Measurements from ENCODE around the gene ZNF138.
"Not testable (repeated sequence)": the region's sequence is repeated elsewhere in the genome, so short reads cannot be mapped to it uniquely, and the experiment has no call there.

Gene ZNF138

GRCh38 chr7:64838051-64838450 is 43.8 kb downstream of the ZNF138 start:
- in situ Hi-C loops (cut with HindIII; ENCODE audit: low sequenced_read_pairs): not testable (repeated sequence)

GRCh38 chr7:64838691-64839090 is 44.5 kb downstream of the ZNF138 start:
- in situ Hi-C loops (cut with HindIII; ENCODE audit: low sequenced_read_pairs): no loop called here

- in situ Hi-C loops (cut with HindIII; ENCODE audit: low sequenced_read_pairs): no loop called here
These were observed 45.7 kb downstream of the ZNF138 start for GRCh38 chr7:64839910-64840309.

GRCh38 chr7:64849250-64849923 is 55.2 kb downstream of the ZNF138 start:
- in situ Hi-C loops (cut with HindIII; ENCODE audit: low sequenced_read_pairs): no loop called here

DNA sequence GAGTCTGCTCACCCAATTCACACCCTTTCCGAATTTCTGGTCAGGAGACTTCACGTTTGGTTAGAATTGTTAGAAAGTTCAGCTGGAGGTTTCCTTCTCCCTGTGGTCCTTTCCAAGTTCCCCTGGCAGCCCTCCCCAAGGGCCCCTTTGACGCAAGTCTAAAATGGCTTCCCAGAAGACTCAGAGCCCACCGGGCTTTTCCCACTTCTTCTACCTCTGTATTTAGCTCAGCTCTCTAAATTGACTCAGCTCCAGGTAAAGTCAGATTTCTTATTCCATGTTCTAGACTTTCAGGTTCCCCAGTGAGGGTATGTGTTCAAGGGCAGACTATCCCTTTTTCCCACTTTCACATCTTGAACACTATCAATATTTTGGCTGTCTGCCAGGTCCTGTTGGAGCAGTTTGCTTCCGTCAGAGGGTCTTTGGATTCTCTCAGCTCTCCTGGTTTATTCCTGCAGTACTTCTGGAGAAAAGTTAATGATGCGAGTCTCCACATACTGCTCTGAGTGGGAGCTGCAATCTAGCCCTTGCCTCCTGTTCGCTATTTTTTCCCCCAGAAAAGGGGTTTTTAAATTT is 55.8 kb downstream of the ZNF138 start:
- in situ Hi-C loops (cut with HindIII; ENCODE audit: low sequenced_read_pairs): no loop called here

GRCh38 chr7:64853679-64854078 is 59.5 kb downstream of the ZNF138 start:
- in situ Hi-C loops (cut with HindIII; ENCODE audit: low sequenced_read_pairs): no loop called here

GRCh38 chr7:64854969-64855368 is 60.7 kb downstream of the ZNF138 start:
- in situ Hi-C loops (cut with HindIII; ENCODE audit: low sequenced_read_pairs): no loop called here

GRCh38 chr7:64863021-64863420 is 68.8 kb downstream of the ZNF138 start:
- in situ Hi-C loops (cut with HindIII; ENCODE audit: low sequenced_read_pairs): no loop called here

DNA sequence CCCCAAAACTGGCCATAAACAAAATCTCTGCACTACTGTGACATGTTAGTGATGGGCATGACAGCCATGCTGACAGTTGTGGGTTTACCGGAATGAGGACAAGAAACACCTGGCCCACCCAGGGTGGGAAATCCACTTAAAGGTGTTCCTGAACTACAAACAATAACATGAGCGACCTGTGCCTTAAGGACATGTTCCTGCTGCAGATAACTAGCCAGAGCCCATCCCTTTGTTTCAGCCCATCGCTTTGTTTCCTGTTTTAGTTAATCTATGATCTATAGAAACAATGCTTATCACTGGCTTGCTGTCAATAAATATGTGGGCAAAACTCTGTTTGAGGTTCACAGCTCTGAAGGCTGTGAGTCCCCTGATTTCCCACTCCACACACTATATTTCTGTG is 69.3 kb downstream of the ZNF138 start:
- in situ Hi-C loops (cut with HindIII; ENCODE audit: low sequenced_read_pairs): not testable (repeated sequence)

DNA sequence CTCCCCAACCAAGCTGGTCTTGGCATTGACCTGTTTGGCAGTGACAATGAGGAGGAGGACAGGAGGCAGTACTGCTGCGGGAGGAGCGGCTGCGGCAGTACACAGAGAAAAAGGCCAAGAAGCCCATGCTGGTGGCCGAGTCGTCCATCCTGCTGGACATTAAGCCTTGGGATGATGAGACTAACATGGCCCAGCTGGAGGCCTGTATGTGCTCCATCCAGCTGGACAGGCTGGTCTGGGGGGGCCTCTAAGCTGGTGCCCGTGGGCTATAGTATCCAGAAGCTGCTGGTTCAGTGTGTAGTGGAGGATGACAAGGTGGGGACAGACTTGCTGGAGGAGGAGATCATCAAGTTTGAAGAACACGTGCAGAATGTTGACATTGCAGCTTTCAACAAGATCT is 69.7 kb downstream of the ZNF138 start:
- in situ Hi-C loops (cut with HindIII; ENCODE audit: low sequenced_read_pairs): no loop called here

GRCh38 chr7:64867863-64868440 is 73.7 kb downstream of the ZNF138 start:
- in situ Hi-C loops (cut with HindIII; ENCODE audit: low sequenced_read_pairs): no loop called here

- in situ Hi-C loops (cut with HindIII; ENCODE audit: low sequenced_read_pairs): no loop called here
These were observed 74.3 kb downstream of the ZNF138 start for GRCh38 chr7:64868499-64868898.

DNA sequence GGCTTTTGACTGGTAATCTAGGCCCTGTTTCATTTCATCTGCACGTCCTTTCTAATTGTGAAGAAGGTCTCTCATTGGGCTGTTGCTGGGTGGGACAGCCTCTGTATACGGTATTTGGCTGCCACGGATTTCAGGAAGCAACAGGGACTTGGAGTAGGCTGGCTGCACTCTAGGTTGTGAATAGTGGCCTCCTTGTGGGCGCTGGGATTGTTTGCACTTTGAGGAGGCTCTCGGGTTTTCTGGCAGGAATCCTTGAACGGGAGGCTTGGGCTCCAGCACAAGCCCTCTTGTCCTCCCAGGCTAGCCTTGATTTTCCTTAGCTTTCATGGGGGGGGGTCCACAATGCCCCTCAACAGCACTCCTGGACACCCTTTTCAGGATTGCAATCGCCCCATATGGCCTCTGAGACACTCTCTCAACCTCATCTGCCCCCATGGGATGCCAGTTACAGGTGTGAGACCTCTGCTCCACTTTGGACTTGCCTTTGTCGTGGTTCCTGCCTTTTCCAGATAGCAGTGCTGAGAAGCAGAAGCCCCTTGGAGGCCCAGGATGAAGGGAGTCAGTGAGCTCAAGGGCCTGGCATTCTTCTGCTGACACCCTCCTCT is 75.0 kb downstream of the ZNF138 start:
- in situ Hi-C loops (cut with HindIII; ENCODE audit: low sequenced_read_pairs): no loop called here

GRCh38 chr7:64869912-64870562 is 75.8 kb downstream of the ZNF138 start:
- in situ Hi-C loops (cut with HindIII; ENCODE audit: low sequenced_read_pairs): no loop called here

DNA sequence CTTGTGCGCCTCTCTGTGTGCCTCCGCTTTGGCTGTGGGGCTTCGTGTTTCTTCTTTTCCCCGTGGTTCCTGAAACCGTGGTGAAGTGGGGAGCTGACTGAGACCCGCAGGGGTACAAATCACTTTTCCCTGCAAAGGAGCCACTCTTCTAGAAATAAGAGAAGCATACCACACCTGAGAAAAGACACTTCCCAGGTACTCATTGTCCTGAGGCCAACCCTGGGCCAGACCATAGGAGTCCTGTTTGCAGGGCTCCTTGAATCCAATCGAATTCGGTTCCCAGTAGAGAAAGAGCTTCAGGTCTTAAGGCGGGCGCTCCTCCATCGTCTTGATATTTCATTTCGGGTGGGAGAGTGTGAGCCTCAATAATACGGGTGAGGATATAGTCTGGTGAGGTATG is 76.4 kb downstream of the ZNF138 start:
- in situ Hi-C loops (cut with HindIII; ENCODE audit: low sequenced_read_pairs): no loop called here

DNA sequence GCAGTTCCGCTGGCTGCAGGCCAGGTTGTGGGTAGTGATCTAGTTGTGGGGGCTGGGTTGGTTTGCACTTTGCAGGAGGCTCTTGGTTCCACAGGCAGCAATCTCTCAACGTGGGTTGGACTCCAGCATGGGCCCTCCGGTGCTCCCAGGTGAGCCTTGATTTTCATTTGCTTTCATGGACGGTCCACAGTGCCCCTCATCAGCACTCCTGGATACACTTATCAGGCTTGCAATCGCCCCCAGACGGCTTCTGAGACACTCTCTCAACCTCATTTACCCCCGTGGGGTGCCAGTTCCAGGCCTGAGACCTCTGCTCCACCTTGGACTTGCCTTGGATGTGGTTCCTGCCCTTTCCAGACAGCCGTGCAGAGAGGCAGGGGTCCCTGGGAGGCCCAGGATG is 77.5 kb downstream of the ZNF138 start:
- in situ Hi-C loops (cut with HindIII; ENCODE audit: low sequenced_read_pairs): no loop called here

- in situ Hi-C loops (cut with HindIII; ENCODE audit: low sequenced_read_pairs): no loop called here
These were observed 78.3 kb downstream of the ZNF138 start for GRCh38 chr7:64872351-64873154.

- in situ Hi-C loops (cut with HindIII; ENCODE audit: low sequenced_read_pairs): no loop called here
These were observed 78.9 kb downstream of the ZNF138 start for GRCh38 chr7:64873155-64873500.

- in situ Hi-C loops (cut with HindIII; ENCODE audit: low sequenced_read_pairs): no loop called here
These were observed 79.3 kb downstream of the ZNF138 start for GRCh38 chr7:64873517-64873916.

GRCh38 chr7:64874114-64874513 is 79.9 kb downstream of the ZNF138 start:
- in situ Hi-C loops (cut with HindIII; ENCODE audit: low sequenced_read_pairs): no loop called here

Measured in DLD1 (cell line).